GM18868 (cell line): Measurements from ENCODE around the gene ACSM3.
"Not testable (repeated sequence)": the region's sequence is repeated elsewhere in the genome, so short reads cannot be mapped to it uniquely, and the experiment has no call there.

Source experiments
- ATAC-seq: cut with Tn5 transposase; IDR thresholded peaks from one replicate; pipeline ENCODE4 v1.9.1; 2021; ENCODE audit warnings: mild to moderate bottlenecking, moderate library complexity; ENCODE audit not compliant: unreplicated experiment

The ACSM3 gene

DNA sequence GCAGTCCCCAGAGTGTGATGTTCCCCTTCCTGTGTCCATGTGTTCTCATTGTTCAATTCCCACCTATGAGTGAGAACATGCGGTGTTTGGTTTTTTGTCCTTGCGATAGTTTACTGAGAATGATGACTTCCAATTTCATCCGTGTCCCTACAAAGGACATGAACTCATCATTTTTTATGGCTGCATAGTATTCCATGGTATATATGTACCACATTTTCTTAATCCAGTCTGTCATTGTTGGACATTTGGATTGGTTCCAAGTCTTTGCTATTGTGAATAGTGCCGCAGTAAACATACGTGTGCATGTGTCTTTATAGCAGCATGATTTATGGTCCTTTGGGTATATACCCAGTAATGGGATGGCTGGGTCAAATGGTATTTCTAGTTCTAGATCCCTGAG, 8.0 kb upstream of the ACSM3 start:
- ATAC-seq, result not testable (repeated sequence)

DNA sequence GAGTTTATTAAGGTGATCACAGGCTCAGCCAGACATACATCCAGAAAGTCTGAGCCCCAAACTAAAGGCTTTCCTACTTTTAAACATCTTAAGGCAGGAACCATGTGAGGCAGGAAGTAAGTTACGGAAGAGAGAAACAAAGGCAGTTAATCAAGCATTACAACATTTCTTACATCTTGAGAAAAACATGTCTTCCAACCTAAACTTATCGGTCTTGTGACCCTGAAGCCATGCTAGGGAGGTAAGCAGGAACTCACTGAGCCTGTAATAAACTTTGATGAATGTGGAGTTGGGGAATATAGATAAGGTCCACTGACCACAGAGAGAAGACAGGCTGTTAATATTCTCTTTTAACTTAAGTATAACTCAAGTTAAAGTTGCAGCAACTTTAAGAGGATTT, 3.5 kb upstream of the ACSM3 start:
- no peak for ATAC-seq

DNA sequence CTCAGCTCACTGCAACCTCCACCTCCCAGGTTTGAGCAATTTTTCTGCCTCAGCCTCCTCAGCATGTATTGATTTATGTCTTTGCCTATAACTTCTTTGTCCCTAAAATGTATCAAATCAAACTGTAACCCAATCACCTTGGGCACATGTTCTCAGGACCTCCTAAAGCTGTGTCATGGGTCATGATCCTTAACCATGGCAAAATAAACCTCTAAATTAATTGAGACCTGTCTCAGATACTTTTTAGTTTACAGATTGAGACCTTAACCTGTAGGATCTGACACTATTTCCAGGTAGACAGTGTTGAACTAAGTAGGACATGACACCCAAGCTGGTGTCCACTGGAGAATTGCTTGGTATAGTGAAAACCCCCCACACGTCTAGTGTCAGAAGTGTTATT, 2.6 kb upstream of the ACSM3 start:
- ATAC-seq, result no peak

DNA sequence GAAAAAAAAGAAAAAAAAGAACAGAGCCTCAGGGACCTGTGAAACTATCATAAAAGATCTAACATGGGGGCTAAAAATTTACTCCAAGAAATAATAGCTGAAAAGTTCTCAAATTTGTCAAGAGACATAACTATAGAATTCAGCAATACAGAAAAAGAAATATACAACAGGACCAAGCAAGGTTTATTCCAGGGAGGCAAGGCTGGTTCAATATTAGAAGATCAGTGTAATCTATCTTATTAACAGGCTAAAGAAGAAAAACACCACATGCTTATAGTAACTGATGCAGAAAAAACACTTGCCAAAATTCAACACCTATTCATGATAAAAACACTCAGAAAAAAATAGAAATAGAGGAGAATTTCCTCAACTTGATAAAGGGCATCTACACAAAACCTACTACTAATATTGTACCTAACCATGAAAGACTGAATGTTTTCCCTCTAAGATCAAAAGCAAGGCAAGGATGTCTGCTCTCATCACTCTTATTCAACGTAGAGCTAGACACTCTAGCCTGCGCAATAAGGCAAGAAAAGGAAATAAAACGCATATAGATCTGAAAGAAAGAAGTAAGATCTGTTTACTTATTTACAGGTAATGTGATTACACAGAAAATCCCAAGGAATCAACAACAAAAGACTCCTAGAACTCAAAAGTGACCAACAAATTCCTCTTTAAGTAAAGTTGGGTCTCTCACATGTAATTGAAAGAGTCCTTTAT, 1.2 kb upstream of the ACSM3 start:
- no peak for ATAC-seq

DNA sequence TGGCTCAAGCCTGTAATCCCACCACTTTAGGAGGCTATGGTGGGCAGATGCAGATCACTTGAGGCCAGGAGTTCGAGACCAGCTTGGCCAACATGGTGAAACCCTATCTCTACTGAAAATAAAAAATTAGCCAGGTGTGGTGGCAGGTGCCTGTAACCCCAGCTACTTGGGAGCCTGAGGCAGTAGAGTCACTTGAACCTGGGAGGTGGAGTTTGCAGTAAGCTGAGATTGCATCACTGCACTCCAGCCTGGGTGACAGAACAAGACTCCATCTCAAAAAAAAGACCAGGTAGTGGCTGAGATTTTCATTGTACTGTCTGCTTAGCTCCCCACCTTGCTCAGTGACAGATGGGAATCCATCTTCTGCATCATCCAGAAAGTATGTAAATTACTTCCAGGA, 634 bp downstream of the ACSM3 start:
- not testable (repeated sequence) for ATAC-seq

DNA sequence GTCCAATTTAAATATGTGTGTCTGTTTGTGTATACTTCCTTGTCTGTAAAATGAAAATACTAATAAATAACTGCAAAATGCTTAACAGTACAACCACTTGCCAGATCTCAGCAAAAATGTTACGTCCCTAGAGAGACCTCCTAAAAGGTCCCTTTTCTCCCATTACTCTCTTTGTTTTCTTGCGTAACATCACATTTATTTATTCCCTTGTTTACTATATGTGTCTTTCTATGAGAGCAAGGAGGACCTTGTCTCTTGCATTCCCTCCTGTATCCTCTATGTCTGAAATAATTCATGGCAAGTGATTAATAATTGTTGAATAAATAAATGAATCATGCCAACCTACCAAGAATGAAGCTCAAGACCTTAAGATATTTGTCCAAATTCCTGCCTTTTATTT, 1.9 kb downstream of the ACSM3 start:
- ATAC-seq, result no peak

DNA sequence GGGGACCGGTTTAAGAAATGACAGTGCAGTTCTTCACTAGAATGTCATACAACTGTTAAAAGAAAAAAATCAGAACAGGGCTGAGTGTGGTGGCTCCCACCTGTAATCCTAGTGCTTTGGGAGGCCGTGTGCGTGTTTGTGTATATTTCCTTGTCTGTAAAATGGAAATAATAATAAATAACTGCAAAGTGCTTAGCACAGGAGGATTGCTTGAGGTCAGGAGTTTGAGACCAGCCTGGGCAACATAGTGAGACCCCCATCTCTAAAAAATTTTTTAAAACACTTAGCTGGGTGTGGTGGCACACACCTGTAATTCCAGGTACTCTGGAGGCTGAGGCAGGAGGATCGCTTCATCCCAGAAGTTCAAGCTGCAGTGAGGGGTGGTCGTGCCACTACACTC, 2.5 kb downstream of the ACSM3 start:
- no peak for ATAC-seq

DNA sequence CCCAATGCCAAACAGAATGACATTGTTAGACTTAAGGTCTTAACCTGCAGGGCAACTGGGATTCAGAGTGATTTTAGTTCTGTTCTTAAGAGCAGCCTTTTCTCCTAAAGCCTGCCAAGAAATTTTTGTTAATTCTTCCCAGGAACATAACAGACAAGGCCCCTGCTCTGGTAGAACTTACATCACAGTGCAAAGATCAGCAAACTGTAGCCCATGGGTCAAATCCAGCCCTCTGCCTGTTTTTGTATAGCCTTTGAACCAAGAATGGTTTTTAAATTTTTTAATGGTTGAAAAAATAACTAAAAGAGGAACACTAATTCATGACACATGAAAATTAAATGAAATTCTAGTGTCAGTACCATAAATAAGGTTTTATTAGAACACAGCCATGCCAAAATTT, 3.8 kb downstream of the ACSM3 start:
- no peak for ATAC-seq

DNA sequence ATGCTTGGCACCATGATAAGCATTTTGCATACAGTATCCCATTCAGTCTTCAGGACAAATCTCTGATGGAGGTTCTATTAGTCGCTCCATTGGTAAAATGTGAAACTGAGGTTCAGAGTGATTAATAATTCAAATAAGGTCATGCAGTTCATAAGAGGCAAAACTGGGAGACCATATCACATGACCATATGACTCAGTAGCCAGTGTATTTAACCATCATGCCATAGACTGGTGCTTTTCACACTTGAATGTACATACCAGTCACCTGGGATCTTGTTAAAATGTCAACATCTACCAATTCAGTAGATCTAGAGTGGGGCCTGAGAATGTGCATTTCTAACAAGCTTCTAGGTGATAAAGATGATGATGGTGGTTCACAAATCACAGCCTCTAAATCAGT, 4.3 kb downstream of the ACSM3 start:
- no peak for ATAC-seq

DNA sequence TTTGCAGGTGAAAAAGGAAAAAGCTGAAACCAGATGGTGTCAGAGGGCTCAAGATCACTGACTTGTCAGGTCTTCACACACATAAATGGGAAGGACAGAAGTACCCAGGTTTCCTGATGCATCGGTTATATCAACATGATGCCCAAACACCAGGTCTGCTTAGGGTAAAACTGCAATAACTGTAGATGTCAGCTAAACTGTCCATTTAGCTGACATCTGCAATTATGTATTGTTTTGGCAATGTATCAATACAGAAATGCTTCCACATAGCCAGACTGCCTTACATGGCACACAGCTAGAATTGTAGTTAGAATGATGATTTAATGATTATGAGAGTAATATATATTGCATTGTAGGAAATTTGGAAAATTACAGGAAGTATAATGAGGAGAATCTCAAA, 5.0 kb downstream of the ACSM3 start:
- ATAC-seq, result no peak

DNA sequence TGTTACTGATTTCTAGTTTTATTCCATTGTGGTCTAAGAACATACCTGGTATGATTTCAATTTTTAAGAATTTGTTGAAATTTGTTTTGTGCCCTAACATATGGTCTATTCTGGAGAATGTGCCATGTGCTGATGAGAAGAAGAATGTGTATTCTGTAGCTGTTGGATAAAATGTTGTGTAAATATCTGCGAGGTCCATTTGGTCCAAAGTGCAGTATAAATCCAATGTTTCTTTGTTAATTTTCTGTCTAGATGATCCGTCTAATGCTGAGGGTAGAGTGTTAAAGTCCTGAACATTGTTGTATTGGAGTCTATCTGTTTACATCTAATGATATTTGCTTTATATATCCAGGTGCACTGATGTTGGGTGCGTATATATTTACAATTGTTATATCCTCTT, 9.9 kb downstream of the ACSM3 start:
- no peak for ATAC-seq

DNA sequence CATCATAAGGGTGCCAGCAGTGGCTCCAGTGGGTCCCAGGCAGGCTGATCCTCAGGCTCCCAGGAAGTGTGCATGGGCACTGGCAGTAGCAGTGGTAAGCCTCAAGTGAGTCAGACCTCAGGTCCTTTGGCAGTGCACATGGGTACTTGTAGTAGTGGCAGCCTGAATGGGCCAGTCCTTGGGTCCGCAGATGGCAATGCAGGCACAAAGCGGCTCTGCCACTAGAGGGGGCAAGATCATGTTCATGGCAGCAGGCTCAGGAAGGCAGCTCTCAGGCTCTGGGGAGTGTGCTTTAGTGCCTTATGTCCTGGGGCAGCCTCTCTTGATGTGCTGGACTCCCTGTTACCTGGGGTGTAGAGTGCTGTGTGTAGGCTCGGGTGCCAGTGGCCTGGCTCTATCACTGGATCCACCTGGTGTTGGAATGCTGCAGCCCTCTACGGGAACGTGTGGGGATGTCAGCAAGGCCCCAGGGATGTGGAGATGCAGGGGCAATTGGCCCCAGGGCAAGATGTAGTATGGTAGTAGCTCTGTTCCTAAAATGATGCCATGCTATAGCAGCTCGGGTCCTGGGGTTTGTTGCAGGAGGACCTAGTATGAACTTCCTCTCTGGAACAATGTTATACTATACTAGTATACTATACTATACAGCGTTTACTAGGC, 11.0 kb downstream of the ACSM3 start:
- no peak for ATAC-seq

DNA sequence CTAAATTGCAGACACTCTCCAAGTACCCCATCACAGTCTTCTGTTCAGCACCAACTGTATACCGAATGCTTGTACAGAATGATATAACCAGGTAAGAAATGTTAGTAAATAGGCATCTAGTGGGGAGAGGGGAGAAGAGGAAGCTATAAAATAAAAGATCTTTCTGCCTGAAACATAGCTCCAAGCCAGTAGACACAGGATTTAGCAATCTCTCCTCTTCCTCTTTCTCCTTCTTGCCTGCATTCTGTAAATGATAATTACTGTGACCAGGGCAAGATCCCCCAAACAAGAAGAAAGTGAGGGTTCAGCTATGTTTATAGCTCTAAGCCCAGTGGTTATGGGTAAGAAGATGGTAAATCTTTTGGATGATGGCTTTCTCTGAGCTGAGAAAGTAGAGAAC, 17.9 kb downstream of the ACSM3 start:
- ATAC-seq, result no peak

DNA sequence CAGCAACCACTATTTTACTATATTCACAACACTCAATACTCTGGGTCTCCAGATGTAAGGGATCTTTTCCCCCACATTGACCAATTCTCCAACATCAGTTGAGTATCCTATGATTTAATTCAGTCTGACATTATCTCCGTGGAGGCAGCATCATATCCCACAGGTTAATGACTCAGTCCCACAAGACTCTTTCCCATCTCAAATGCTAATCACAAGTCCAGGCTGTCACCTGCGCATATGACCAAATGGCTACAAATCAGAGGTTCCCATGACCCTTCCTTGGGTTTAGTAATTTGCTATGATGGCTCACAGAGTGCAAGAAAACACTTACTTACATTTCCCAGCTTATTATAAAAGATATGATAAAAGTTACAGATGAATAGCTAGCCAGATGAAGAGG, 18.7 kb downstream of the ACSM3 start:
- ATAC-seq, result no peak

DNA sequence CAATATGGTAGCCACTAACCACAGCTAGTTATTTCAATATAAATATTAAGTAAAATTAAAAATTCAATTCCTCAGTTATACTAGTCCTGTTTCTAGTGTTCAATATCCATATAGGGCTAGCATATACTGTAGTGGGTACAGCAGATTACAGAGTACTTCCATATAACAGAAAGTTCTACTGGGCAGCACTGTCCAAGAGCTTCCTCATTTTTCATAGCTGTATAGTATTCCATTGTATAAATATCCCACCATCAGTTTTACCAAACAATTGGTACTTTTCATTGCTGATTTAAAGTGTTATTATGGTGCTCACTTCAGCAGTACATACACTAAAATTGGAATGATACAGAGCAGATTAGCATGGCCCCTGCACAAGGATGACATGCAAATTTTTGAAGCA, 20.4 kb downstream of the ACSM3 start:
- ATAC-seq, result no peak

DNA sequence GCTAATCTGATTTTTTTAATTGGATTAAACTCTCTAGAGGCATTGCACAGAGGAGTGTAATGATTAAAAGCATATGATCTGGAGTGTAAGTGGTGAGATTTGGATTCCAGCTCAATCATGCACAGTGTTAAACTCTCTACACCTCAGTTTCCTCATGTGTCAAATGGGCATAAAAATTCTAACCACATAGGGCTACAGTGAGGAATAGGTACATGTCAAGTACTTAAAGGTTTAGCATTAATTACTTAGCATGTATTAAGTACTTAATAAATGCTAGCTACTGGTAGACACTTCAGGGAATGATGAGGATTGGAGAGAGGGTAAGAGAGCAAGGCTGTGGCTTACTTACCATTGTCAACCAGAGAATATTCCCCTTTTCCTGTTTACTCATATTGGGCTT, 25.3 kb downstream of the ACSM3 start:
- ATAC-seq, result no peak

DNA sequence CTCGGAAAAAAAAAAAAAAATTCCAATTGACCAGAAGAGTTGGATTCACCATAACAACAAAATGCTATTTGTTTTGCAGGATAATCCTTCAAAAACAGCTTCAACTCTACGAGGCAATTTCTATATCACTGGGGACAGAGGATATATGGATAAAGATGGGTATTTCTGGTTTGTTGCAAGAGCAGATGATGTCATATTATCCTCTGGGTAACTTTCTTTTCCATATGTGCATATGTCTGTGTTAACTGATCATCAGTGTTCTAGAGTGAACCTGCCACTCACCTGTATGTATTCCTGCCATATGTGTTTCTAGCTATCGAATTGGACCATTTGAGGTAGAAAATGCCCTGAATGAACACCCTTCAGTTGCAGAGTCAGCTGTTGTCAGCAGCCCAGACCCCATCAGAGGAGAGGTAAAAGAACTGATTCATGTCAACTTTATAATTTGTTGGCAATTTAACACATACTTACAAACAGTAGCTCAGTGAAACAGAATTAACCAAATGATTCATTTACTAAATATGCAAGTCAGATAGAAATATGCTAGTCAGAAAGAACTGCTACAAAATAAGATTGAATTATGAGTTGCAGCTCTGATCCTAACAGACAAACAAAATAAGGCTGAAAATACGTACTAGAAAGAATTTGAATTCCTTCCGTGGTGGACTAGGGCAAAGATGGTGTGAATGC, 28.3 kb downstream of the ACSM3 start:
- no peak for ATAC-seq

DNA sequence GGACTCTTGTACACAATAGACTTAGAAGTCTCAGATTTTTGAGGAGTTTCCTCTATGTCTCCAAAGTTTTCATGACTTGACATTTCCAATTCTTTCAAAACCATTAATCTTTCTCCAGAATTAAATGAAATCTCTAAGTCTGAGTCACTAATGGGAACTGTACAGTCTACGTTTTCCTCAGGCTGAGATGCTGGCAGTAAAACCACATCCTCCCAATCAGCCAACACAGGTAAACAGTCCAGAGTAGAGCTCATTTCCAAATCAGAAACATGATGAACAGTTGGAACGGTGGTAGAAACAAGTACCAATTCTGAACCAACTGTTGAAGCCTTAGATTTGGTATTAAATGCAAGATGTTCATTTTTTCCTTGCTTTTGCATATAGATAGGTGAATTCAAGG, 34.5 kb downstream of the ACSM3 start:
- ATAC-seq, result no peak

DNA sequence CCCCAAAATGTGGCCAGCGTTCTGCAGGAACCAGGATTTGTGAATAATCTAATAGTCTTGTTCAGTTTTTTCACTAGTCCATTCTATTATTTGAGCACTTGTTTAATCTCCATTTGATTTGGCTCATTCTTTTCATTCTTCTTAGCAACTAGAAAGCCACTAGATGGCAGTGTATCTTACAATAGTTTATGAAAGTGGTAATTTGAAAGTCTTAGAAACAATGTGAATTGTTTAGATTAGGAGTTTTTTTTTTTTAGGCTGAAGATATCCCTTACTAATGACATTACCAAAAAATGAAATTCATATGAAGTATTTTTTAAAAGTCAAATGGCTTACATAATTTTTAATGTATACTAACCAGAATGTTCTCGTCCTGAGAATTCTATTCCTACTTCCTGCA, 35.8 kb downstream of the ACSM3 start:
- ATAC-seq, result no peak

DNA sequence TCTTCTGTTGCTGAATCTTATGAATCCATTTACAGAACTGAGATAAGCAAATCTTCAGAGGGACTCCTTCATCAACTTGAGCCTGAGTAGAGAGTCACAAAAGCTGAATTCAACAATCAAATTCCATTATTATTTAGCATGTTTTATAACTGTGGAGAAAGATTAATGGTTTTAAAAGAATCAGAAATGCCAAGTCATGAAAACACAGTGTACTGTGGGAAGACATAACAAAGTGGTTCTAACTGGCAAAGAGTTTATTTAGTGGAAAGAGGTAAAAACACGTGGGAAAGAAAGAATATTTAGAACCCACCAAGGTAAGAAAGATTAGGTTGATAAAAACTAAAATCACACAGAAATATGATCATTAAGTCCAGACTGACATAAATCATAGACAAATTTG, 37.5 kb downstream of the ACSM3 start:
- no peak for ATAC-seq

DNA sequence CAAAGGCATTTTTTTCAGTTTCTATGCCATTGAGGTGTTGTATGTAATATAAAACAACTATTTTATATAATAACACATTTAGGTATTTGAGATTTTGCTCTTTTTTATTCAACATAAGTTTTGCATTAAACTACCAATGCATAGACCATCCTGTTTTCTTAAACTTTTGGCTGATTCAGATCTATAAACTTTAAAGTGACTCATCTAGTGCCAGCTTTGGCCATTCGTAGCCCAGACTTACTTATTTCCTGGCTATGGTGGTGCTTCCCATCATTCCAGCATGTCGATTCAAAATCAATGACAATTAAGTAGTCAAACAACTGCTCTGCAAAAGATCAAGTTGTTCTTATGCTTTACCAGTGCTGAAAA, 39.4 kb downstream of the ACSM3 start:
- no peak for ATAC-seq

DNA sequence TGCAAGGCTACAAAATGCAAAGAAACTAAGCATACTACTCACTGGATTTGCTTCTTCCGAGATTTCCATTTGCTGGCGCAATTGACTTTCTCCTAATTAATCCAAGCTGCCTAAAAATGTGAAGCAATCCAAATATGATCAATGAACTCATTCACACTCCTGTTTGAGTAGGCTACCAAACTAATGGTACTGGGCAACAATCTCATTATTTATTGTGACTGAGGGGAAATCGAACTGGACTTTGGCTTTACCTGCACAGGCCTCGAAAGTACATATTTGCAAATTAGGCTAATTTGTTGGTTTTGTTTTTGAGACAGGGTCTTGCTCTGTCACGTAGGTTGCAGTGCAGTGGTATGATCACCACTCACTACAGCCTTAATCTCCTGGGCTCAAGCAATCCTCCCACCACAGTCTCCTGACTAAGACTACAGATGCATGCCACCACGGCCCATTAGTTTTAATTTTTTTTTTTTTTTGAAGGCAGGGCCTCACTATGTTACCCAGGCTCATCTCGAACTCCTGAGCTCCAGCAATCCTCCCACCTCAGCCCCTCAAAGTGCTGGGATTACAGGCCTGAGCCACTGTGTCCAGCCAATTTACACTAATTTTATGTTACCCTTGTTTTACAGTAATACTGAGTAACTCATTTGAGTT, 39.9 kb downstream of the ACSM3 start:
- ATAC-seq, result no peak
